ENCODE measurements around the gene KIAA0513.

DNA sequence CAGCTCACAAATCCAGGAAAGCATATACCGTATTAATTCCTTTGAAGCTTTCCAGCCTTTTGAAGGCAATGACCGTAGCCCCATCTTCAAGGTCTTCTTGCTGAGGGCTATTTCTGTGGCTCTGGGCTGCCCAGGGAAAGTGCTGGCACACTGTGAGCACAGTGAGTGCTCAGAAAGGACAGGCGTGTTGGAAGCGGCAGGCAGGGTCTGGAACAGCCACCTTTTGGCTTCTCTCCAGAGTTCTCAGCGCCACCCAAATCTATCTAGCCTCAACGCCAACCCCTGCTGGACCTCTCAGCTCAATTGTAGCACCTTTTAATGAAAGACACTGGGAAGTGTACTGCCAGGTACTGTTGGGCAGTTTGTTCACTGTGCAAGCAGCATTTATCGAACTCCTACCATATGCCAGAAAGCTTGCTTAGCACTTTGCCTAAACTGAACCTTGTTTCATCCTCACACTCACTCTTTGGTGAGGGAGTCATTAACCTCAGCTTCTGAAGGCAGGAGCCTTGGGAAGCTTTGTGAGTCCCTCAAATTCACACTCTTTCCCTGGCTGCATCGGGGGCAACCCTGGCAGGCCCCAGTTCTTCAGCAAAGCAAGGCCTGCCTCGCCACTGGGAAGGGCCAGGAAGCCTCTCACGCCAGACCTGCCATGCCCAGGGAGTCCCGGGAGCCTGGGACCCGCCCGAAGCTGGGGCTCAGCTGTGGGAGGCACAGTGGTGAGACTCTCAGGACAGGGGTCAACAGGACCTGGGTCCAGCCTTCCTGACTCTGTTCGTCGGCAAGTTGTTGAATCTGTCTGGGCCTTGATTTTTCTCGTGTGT is 98.2 kb downstream of the KIAA0513 start:
- no peak for TF ChIP-seq EZH2 (IDR thresholded peaks at IDR 0.05)
- TF ChIP-seq, protein P1, sequence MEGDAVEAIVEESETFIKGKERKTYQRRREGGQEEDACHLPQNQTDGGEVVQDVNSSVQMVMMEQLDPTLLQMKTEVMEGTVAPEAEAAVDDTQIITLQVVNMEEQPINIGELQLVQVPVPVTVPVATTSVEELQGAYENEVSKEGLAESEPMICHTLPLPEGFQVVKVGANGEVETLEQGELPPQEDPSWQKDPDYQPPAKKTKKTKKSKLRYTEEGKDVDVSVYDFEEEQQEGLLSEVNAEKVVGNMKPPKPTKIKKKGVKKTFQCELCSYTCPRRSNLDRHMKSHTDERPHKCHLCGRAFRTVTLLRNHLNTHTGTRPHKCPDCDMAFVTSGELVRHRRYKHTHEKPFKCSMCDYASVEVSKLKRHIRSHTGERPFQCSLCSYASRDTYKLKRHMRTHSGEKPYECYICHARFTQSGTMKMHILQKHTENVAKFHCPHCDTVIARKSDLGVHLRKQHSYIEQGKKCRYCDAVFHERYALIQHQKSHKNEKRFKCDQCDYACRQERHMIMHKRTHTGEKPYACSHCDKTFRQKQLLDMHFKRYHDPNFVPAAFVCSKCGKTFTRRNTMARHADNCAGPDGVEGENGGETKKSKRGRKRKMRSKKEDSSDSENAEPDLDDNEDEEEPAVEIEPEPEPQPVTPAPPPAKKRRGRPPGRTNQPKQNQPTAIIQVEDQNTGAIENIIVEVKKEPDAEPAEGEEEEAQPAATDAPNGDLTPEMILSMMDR (IDR thresholded peaks at IDR 0.05): no peak

Data from neural progenitor cell (in vitro differentiated cells).